ENCODE data around the gene MED4.
A peak's percentile ranks its signal among the peaks of the same experiment; 100 is the strongest.
"Not testable (repeated sequence)": the region's sequence is repeated elsewhere in the genome, so short reads cannot be mapped to it uniquely, and the experiment has no call there.

MED4 gene

GRCh38 chr13:48093588-48093987 lies 1.3 kb downstream of the MED4 start:
- no peak for DNase-seq

- DNase-seq, result no peak
These were observed 8.6 kb downstream of the MED4 start for GRCh38 chr13:48086272-48086671.

- DNase-seq, result no peak
These were observed 13.2 kb downstream of the MED4 start for GRCh38 chr13:48081739-48082138.

- no peak for DNase-seq
These were observed 16.6 kb downstream of the MED4 start for GRCh38 chr13:48078251-48078656.

GRCh38 chr13:48074006-48074405 lies 20.9 kb downstream of the MED4 start:
- DNase-seq, result no peak

- DNase-seq, result no peak
These were observed 22.1 kb downstream of the MED4 start for GRCh38 chr13:48072787-48073186.

GRCh38 chr13:48072304-48072703 lies 22.6 kb downstream of the MED4 start:
- DNase-seq, result no peak

- no peak for DNase-seq
These were observed 24.0 kb downstream of the MED4 start for GRCh38 chr13:48070942-48071341.

GRCh38 chr13:48069573-48069972 lies 25.3 kb downstream of the MED4 start:
- no peak for DNase-seq

- peak; percentile 3 for DNase-seq
These were observed 26.0 kb downstream of the MED4 start for GRCh38 chr13:48068952-48069351.

- DNase-seq, result no peak
These were observed 26.9 kb downstream of the MED4 start for GRCh38 chr13:48068036-48068435.

- DNase-seq, result no peak
These were observed 28.5 kb downstream of the MED4 start for GRCh38 chr13:48066310-48066989.

GRCh38 chr13:48059951-48060350 lies 35.0 kb downstream of the MED4 start:
- not testable (repeated sequence) for DNase-seq

- not testable (repeated sequence) for DNase-seq
These were observed 36.4 kb downstream of the MED4 start for GRCh38 chr13:48058536-48058935.

GRCh38 chr13:48055712-48056111 lies 39.2 kb downstream of the MED4 start:
- no peak for DNase-seq

GRCh38 chr13:48054601-48055000 lies 40.3 kb downstream of the MED4 start:
- no peak for DNase-seq

GRCh38 chr13:48050550-48050949 lies 44.4 kb downstream of the MED4 start:
- DNase-seq, result no peak

- peak; percentile 57 for DNase-seq
These were observed 51.0 kb downstream of the MED4 start for GRCh38 chr13:48043789-48044503.

GRCh38 chr13:48042894-48043293 lies 52.0 kb downstream of the MED4 start:
- DNase-seq, result no peak

GRCh38 chr13:48040896-48041295 lies 54.0 kb downstream of the MED4 start:
- no peak for DNase-seq

GRCh38 chr13:48040049-48040448 lies 54.9 kb downstream of the MED4 start:
- no peak for DNase-seq

GRCh38 chr13:48038761-48039160 lies 56.1 kb downstream of the MED4 start:
- no peak for DNase-seq

- DNase-seq, result peak; percentile 94
These were observed 57.3 kb downstream of the MED4 start, which contains the start of gene NUDT15 for GRCh38 chr13:48037346-48038173. Gene NUDT15, plus strand, starts transcription at chr13:48037726. Its CDS starts 21 bp downstream, at chr13:48037747.

- no peak for DNase-seq
These were observed 65.0 kb downstream of the MED4 start for GRCh38 chr13:48029859-48030258.

All from kidney glomerular epithelial cell (primary cell).